Activated naive CD8-positive, alpha-beta T cell (primary cell): Measurements from ENCODE around the gene BRINP1.
"Not testable (repeated sequence)": the region's sequence is repeated elsewhere in the genome, so short reads cannot be mapped to it uniquely, and the experiment has no call there.

ENCODE experiments used
- H3K27ac Mint-ChIP-seq: one replicate; pipeline ENCODE4 v1.8.0; 2021; ENCODE audit warnings: mixed read lengths
- H3K27me3 Mint-ChIP-seq: one replicate; pipeline ENCODE4 v1.8.0; 2021; ENCODE audit warnings: mixed read lengths
- H3K36me3 Mint-ChIP-seq: one replicate; pipeline ENCODE4 v1.8.0; 2021; ENCODE audit warnings: mixed read lengths
- H3K4me1 Mint-ChIP-seq: one replicate; pipeline ENCODE4 v1.8.0; 2021; ENCODE audit warnings: low read depth, mixed read lengths
- H3K4me3 Mint-ChIP-seq: one replicate; pipeline ENCODE4 v1.8.0; 2021; ENCODE audit warnings: mild to moderate bottlenecking, mixed read lengths
- H3K9me3 Mint-ChIP-seq: one replicate; pipeline ENCODE4 v1.8.0; 2021; ENCODE audit warnings: low read depth, mixed read lengths

BRINP1 gene

DNA sequence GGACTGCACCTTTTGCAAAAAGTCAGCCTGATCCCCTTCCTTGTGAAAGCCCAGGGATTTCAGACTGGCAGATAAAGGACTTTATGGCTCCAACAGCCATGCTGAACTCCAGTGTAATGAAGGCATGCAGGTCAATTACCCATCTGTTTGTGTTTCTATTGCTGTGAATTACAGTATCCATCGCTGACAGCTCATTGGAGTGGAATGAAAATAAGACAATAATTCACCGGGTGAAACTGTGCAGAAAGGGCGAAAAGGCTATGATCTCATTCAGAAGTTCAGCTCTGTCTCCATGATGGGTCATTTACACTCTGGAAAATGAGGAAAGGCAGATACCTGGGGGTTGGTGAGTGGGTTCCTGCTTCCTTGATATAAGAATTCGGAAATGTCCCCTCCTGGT, 148.0 kb downstream of the BRINP1 start:
- no peaks in the 10 kb centered on the region for H3K4me1 Mint-ChIP-seq
- H3K27ac Mint-ChIP-seq = no peak overlapping the region
- H3K27me3 Mint-ChIP-seq = no peaks in the 10 kb centered on the region
- no peak overlapping the region for H3K4me3 Mint-ChIP-seq
- H3K9me3 Mint-ChIP-seq = peaks cover 8% of the 10 kb centered on the region
- no peaks in the 10 kb centered on the region for H3K36me3 Mint-ChIP-seq

DNA sequence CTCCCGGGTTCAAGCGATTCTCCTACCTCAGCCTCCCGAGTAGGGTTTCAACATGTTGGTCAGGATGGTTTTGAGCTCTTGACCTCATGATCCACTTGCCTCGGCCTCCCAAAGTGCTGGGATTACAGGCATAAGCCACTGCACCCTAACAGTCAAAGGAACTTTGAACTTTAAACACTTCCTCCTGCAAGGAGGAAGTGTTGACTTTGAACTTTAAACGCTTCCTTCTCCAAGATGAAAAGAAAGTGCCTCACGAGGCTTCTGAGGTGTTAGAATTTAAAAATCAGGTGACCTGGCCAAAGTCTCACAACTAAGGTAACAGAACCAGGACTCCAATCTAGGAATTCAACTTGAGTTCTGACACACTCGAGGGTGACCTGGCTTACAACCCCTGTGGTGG, 150.9 kb downstream of the BRINP1 start:
- Mint-ChIP-seq H3K27ac (no peak overlapping the region), H3K9me3 (peaks cover 8% of the 10 kb centered on the region), H3K36me3 (no peaks in the 10 kb centered on the region)

GRCh38 chr9:119216651-119217331, 152.4 kb downstream of the BRINP1 start:
- no peak overlapping the region for H3K27ac Mint-ChIP-seq
- H3K36me3 Mint-ChIP-seq = no peaks in the 10 kb centered on the region
- peaks cover 6% of the 10 kb centered on the region for H3K9me3 Mint-ChIP-seq
- no peaks in the 10 kb centered on the region for H3K4me1 Mint-ChIP-seq
- H3K27me3 Mint-ChIP-seq = no peaks in the 10 kb centered on the region
- H3K4me3 Mint-ChIP-seq = no peak overlapping the region

More for the DNA sequence above, 150.9 kb downstream of the BRINP1 start:
- H3K4me1 Mint-ChIP-seq = no peaks in the 10 kb centered on the region
- H3K4me3 Mint-ChIP-seq = no peak overlapping the region
- H3K27me3 Mint-ChIP-seq = no peaks in the 10 kb centered on the region

DNA sequence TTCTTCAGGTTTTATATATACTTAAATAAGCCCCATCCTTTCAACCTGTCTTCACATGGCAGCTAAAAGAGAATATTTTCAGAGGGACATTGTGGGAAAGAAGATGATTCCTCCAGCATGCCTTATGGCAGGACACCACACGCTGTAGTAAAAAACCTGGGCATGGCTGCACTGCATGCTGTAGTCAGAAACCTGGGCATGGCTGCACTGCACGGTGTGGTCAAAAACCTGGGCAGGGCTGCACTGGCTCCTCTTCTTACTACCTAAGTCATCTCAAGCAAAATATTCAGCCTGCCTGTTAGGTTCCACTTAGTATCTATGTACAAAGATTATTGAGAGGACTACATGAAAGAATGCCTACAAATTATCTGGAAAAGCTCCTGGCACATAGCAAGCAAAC, 153.6 kb downstream of the BRINP1 start:
- Mint-ChIP-seq H3K4me3 (no peak overlapping the region), H3K36me3 (no peaks in the 10 kb centered on the region), H3K27me3 (no peaks in the 10 kb centered on the region), H3K9me3 (peaks cover 5% of the 10 kb centered on the region), H3K4me1 (no peaks in the 10 kb centered on the region), H3K27ac (no peak overlapping the region)

DNA sequence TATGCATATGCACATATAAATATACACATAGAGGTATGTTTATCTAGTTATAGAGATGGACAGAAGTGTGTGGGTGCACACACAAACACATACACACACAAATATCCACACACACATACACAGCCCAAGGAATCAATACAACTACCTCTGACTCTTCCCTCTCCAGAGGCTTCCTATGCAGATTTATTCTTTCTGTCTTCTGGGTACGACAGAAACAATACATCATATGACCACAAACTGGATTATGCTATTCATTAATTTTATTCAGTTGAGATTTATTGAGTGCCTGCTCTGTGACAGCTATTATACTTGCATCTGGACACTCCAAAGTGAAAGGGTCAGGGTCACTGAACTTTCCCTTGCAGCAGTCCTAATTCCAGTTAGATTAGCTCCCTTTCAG, 155.8 kb downstream of the BRINP1 start:
- H3K4me1 Mint-ChIP-seq = no peaks in the 10 kb centered on the region
- no peaks in the 10 kb centered on the region for H3K36me3 Mint-ChIP-seq
- H3K9me3 Mint-ChIP-seq = peaks cover 5% of the 10 kb centered on the region
- H3K27me3 Mint-ChIP-seq = no peaks in the 10 kb centered on the region
- H3K4me3 Mint-ChIP-seq = no peak overlapping the region
- H3K27ac Mint-ChIP-seq = no peak overlapping the region

DNA sequence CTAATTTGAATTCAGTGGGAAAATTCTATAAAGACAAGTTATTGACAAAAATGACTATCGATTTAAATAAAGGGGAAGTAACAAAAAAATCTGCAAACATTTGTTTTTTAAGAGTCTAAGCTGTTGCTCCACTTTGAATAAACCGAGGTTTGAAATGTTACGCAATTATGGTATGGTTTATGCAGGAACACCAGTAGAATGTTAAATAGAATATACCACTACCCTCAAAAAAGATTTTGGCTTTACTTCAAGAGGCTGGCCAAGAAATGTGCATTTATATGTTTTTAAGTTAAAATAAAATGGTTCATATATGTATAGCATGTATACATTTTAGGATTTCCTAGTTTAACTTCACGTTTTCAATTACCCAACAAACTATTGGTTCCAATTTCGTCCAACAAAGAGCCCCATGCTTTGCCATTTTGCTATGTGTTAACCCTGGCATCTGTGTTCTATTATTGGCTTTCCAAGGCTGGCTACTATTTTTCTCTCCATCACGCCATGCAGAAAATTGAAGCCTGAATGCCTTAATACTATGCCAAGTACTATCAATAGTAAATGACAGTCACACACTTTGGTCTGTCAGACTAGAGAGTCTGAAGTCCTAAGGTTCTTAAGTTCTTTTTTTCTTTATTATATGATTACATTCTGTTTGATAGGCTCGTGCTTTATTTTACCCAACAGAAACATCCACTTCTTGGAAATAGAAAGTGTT, 171.2 kb downstream of the BRINP1 start:
- Mint-ChIP-seq H3K4me1 (no peaks in the 10 kb centered on the region), H3K4me3 (no peak overlapping the region), H3K27ac (no peak overlapping the region), H3K27me3 (no peaks in the 10 kb centered on the region), H3K9me3 (no peaks in the 10 kb centered on the region), H3K36me3 (no peaks in the 10 kb centered on the region)

GRCh38 chr9:119195521-119195920, 173.7 kb downstream of the BRINP1 start:
- H3K36me3 Mint-ChIP-seq = no peaks in the 10 kb centered on the region
- H3K27ac Mint-ChIP-seq = no peak overlapping the region
- no peaks in the 10 kb centered on the region for H3K4me1 Mint-ChIP-seq
- no peaks in the 10 kb centered on the region for H3K27me3 Mint-ChIP-seq
- no peak overlapping the region for H3K4me3 Mint-ChIP-seq
- no peaks in the 10 kb centered on the region for H3K9me3 Mint-ChIP-seq

DNA sequence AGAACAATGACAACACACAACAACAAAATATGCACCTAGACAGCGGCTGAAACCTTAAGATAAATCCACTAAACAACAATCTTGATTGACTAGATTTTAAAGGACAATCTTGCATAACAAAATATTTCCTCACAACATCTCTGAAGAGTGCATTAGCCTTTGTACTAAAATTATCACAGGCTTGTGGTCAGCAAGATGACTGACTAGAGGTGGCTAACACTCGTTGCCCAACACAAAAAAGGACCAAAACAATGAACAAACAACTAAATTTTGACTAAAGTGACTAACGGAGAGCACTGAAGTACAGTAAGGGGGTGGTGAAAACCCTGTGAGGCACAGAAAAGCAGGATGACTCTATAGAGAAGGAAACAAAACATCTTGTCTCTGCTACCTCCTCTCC, 183.9 kb downstream of the BRINP1 start:
- H3K4me1 Mint-ChIP-seq = no peaks in the 10 kb centered on the region
- H3K36me3 Mint-ChIP-seq = no peaks in the 10 kb centered on the region
- H3K27ac Mint-ChIP-seq = no peak overlapping the region
- peaks cover 17% of the 10 kb centered on the region for H3K9me3 Mint-ChIP-seq
- H3K27me3 Mint-ChIP-seq = peaks cover 3% of the 10 kb centered on the region
- H3K4me3 Mint-ChIP-seq = no peak overlapping the region

- no peaks in the 10 kb centered on the region for H3K4me1 Mint-ChIP-seq
- peaks cover 3% of the 10 kb centered on the region for H3K27me3 Mint-ChIP-seq
- peaks cover 17% of the 10 kb centered on the region for H3K9me3 Mint-ChIP-seq
- H3K36me3 Mint-ChIP-seq = no peaks in the 10 kb centered on the region
- no peak overlapping the region for H3K4me3 Mint-ChIP-seq
- no peak overlapping the region for H3K27ac Mint-ChIP-seq
Observed at GRCh38 chr9:119184265-119184936, 184.8 kb downstream of the BRINP1 start.

DNA sequence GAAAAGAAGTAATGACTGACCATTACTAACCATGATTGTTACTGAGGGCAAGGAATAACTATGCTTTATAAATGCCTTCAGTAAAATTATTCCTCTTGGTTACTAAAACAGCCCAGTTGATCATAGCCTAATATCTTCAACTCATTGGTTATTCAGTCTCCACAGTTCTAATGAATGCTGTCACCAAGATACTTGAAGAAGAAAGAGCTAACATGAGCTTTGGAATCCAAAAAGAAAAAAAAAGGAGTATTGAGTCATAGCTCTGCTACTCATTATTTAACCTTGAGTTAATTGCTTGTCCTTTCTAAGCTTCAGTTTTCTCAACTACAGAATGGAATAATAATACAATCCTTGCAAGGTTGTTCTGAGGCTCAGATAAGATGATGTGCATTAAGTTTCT, 187.7 kb downstream of the BRINP1 start:
- Mint-ChIP-seq H3K4me3 (no peak overlapping the region), H3K4me1 (no peaks in the 10 kb centered on the region), H3K27ac (no peak overlapping the region), H3K27me3 (peaks cover 3% of the 10 kb centered on the region), H3K9me3 (peaks cover 3% of the 10 kb centered on the region), H3K36me3 (no peaks in the 10 kb centered on the region)

DNA sequence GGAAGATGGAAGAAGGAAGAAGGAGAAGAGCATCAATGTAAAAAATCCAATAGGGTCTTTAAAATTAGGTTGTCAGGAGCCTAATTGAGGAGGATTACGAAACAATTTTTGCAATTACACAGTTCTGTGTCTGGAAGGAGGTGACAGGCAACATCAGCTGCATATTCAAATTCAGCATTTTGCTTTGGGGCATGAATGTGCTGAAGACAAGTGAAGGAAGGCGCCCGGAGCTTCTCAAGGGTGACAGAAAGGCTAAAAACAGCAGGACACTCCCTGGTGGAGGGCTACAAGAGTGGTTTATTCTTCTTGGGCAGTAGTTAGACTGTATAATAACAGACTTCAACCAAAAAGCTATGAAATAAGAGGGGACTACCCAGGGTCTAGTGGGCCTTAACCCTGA, 188.3 kb downstream of the BRINP1 start:
- Mint-ChIP-seq H3K4me3 (no peak overlapping the region), H3K27ac (no peak overlapping the region), H3K27me3 (peaks cover 3% of the 10 kb centered on the region), H3K9me3 (peaks cover 3% of the 10 kb centered on the region), H3K4me1 (no peaks in the 10 kb centered on the region), H3K36me3 (no peaks in the 10 kb centered on the region)

DNA sequence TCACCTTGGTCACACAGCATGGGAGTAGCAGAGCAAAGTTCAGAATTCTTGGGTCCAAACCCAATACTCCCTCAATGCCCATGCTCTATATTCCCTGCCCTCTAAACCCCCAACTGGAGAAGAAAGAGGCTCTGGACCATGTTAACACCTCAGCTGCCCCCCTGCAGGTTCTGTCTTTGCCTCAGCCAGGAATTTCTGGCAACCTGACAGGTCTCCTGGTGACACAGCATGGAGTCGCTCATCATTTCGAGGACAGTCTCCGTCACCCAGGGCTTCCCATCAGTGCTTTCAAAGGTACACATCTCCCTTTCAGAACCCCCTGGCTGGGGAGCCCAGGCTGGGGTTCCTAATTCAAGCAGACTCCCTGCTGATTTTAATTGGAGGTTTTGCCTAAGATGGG, 189.5 kb downstream of the BRINP1 start:
- Mint-ChIP-seq H3K9me3 (no peaks in the 10 kb centered on the region), H3K36me3 (no peaks in the 10 kb centered on the region), H3K4me3 (no peak overlapping the region), H3K27ac (no peak overlapping the region), H3K4me1 (no peaks in the 10 kb centered on the region), H3K27me3 (peaks cover 3% of the 10 kb centered on the region)

DNA sequence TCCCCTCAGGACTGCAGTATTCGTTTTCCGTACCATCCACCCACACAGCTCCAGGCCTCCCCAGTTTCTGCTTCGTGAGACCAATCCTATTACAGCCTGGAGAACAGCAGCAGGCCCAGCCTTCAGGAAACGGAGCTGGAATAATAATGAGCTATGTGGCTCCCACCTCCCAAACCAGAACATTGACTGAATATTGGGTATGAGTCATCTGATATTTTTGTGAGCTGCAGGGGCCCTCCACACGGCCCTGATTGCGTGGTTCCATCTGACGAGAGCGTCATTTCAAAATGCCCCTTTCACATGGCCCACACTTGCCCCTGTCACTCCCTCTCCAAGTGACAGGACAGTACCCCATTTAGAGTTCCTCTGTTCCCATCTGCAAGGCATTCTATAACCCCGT, 192.0 kb downstream of the BRINP1 start:
- H3K4me1 Mint-ChIP-seq = no peaks in the 10 kb centered on the region
- H3K36me3 Mint-ChIP-seq = no peaks in the 10 kb centered on the region
- no peaks in the 10 kb centered on the region for H3K9me3 Mint-ChIP-seq
- no peak overlapping the region for H3K27ac Mint-ChIP-seq
- no peaks in the 10 kb centered on the region for H3K27me3 Mint-ChIP-seq
- no peak overlapping the region for H3K4me3 Mint-ChIP-seq

GRCh38 chr9:119175581-119175980, 193.7 kb downstream of the BRINP1 start:
- H3K4me3 Mint-ChIP-seq = no peak overlapping the region
- H3K27ac Mint-ChIP-seq = no peak overlapping the region
- no peaks in the 10 kb centered on the region for H3K27me3 Mint-ChIP-seq
- no peaks in the 10 kb centered on the region for H3K9me3 Mint-ChIP-seq
- H3K36me3 Mint-ChIP-seq = no peaks in the 10 kb centered on the region
- no peaks in the 10 kb centered on the region for H3K4me1 Mint-ChIP-seq

- H3K9me3 Mint-ChIP-seq = peaks cover 12% of the 10 kb centered on the region
- H3K4me1 Mint-ChIP-seq, H3K27ac Mint-ChIP-seq, H3K27me3 Mint-ChIP-seq, H3K36me3 Mint-ChIP-seq, H3K4me3 Mint-ChIP-seq: not testable (repeated sequence)
Observed at GRCh38 chr9:119169222-119169621, 200.0 kb downstream of the BRINP1 start.
